K562 (cell line): ENCODE results near the gene BCL7C. TPM values are rescaled to one million over a fixed set of nuclear protein-coding genes. Genes with fewer than 3 reads are reported as not detected.
A peak's percentile ranks its signal among the peaks of the same experiment; 100 is the strongest.

Experiments
- CC2D1A ChIP-seq: fragments of 450-650 bp; IDR thresholded peaks from 2 replicates; pipeline ENCODE4 v1.6.1; 2017; ENCODE audit warnings: mild to moderate bottlenecking
- CEBPB ChIP-seq: fragments of 450-650 bp; IDR thresholded peaks from 2 replicates; pipeline ENCODE4 v1.6.1; 2016; ENCODE audit warnings: missing genetic modification characterization, missing compliant biosample characterization
- ETV5 ChIP-seq: sonication (generic); formaldehyde crosslinking; IDR thresholded peaks from 2 replicates; pipeline ENCODE4 v1.4.0; 2020; ENCODE audit warnings: low read depth, mild to moderate bottlenecking, missing genetic modification reagents
- FUS ChIP-seq: fragments of 200-400 bp; formaldehyde crosslinking; optimal IDR thresholded peaks from 2 replicates; pipeline ENCODE3; 2017; ENCODE audit warnings: low read depth, low read length
- JUN ChIP-seq, 2 experiments: sonication (generic) in 1 of 2; formaldehyde crosslinking in 1 of 2; IDR thresholded peaks; 2 replicates each; pipeline versions ENCODE4 v1.6.1 to v1.8.0; 2012 to 2022; ENCODE audit warnings: borderline replicate concordance in 2 of 2, mild to moderate bottlenecking in 2 of 2, improper control_type of control experiment in 1 of 2, low read depth in 1 of 2, low read length in 1 of 2, missing genetic modification reagents in 1 of 2
- MBD1 ChIP-seq: fragments of 250-450 bp; sonication (Bioruptor Pico); IDR thresholded peaks from 2 replicates; pipeline ENCODE4 v1.8.0; 2022; ENCODE audit warnings: inconsistent platforms
- PML ChIP-seq: IDR thresholded peaks from 2 replicates; pipeline ENCODE4 v1.6.1; 2012; ENCODE audit warnings: low read length, inconsistent platforms
- SMARCA4 ChIP-seq: fragments of 450-650 bp; IDR thresholded peaks from 2 replicates; pipeline ENCODE4 v1.6.1; 2016
- ZBTB11 ChIP-seq, 3 experiments: fragments of 200-800 bp in 1 of 3; fragments of 250-450 bp in 1 of 3; fragments of 450-650 bp in 1 of 3; sonication (Bioruptor Pico) in 1 of 3; sonication (Bioruptor generic) in 1 of 3; formaldehyde crosslinking in 1 of 3; IDR thresholded peaks; 2 replicates each; pipeline versions ENCODE4 v1.6.1 to v1.8.0; 2016 to 2022; ENCODE audit warnings: mild to moderate bottlenecking in 2 of 3, missing genetic modification characterization in 2 of 3, missing compliant biosample characterization in 1 of 3, moderate library complexity in 1 of 3
- ZNF830 ChIP-seq: fragments of 250-450 bp; sonication (Bioruptor Pico); IDR thresholded peaks from 2 replicates; pipeline ENCODE4 v1.5.0; 2021; ENCODE audit warnings: mild to moderate bottlenecking
- polyA plus RNA-seq, 8 experiments: library from polyadenylated mRNA; depleted of rRNA in 4 of 8; stranded (reverse) in 5 of 8; unstranded in 3 of 8; fragments of >200 nt; fragmentation: Nextera tagmentation in 2 of 8; fragmentation: Illumina TruSeq in 1 of 8; extraction: Ambion mirVana in 2 of 8; extraction: Trizol in 1 of 8; gene quantifications; 2 replicates each; pipeline versions ENCODE4 v1.2.1 to v1.2.3, GENCODE V29; 2011 to 2014; ENCODE audit warnings: inconsistent platforms in 1 of 8, missing spikeins in 1 of 8
- total RNA-seq, 7 experiments: library from RNA; depleted of rRNA in 6 of 7; stranded (reverse); fragments of >200 nt in 6 of 7; fragmentation: Illumina TruSeq in 2 of 7; extraction: Trizol in 2 of 7; gene quantifications; 2 replicates each; pipeline versions ENCODE4 v1.2.1 to v1.2.3, GENCODE V29; 2011 to 2021; ENCODE audit warnings: low replicate concordance in 1 of 7

BCL7C gene
- total and polyA plus RNA-seq, 9 of the 15 experiments (the other 6 are each of a cell fraction or from before 2014, with no cell fraction given) = 1.7 to 85.8 (median 19.6) TPM

- TF ChIP-seq CC2D1A = no peak
- TF ChIP-seq MBD1 (CRISPR knock-in tag) = no peak
- 0 out of 2 replicates have a peak, but pooled peaks have one; percentile 4 for TF ChIP-seq PML
- TF ChIP-seq ZBTB11 (CRISPR knock-in tag; IDR thresholded peaks at IDR 0.05) = 0 out of 6 replicates have a peak, but pooled peaks of 1 of the 3 experiments have one; percentile 63
- peak; percentile 40; the same call in 1 of the 2 replicates for TF ChIP-seq SMARCA4
- peak; percentile 81 for TF ChIP-seq CEBPB (tag)
- no peak for TF ChIP-seq JUN (IDR thresholded peaks at IDR 0.05; ENCODE audit: borderline replicate concordance, low read depth, low read length)
- TF ChIP-seq JUN (CRISPR knock-in tag; IDR thresholded peaks at IDR 0.05; ENCODE audit: borderline replicate concordance) = peak; percentile 25; the same call in 1 of the 2 replicates
- TF ChIP-seq FUS = no peak
- 0 out of 2 replicates have a peak, but pooled peaks have one; percentile 56 for TF ChIP-seq ZNF830
- 0 out of 2 replicates have a peak, but pooled peaks have one; percentile 45 for TF ChIP-seq ETV5
These were observed 877 bp upstream of the BCL7C start (continued) for GRCh38 chr16:30894540-30895368.
